HFF-Myc (cell line): ENCODE results near the gene DNMT1.

Experiments used
- DNase-seq: peaks from one replicate; pipeline ENCODE4 v3.0.0-alpha.2; 2011; ENCODE audit warnings: low read depth; ENCODE audit errors: extremely low read depth
- H3K4me3 ChIP-seq: replicated peaks from 2 replicates; pipeline ENCODE4 v1.5.1; 2011; ENCODE audit warnings: low read depth, mild to moderate bottlenecking, control low read depth, low read length
- TF ChIP-seq, protein P1 (sequence below): IDR thresholded peaks from 2 replicates; pipeline ENCODE4 v1.5.1; 2012; ENCODE audit warnings: mild to moderate bottlenecking, low read depth, low read length, control low read depth; ENCODE audit errors: missing control alignments

The DNMT1 gene

DNA sequence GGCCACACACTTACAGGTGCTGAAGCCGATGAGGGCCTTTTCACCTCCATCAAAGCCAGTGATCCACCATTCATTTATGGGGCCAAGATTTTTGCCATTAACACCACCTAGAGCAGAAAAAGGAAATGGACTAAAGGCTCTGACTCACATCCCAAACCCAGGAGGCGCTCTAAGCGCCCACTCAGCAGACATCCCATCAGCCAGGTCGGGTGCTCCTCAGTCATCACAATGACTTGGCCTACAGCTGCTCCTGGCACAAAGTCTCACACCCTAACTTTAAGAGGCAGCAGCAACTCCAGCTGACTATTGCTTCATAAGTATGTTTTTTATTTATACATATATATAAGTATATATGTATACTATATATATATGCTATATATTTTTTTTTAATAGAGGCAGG, 38.9 kb downstream of the DNMT1 start:
- no peak for DNase-seq
- TF ChIP-seq, protein P1, sequence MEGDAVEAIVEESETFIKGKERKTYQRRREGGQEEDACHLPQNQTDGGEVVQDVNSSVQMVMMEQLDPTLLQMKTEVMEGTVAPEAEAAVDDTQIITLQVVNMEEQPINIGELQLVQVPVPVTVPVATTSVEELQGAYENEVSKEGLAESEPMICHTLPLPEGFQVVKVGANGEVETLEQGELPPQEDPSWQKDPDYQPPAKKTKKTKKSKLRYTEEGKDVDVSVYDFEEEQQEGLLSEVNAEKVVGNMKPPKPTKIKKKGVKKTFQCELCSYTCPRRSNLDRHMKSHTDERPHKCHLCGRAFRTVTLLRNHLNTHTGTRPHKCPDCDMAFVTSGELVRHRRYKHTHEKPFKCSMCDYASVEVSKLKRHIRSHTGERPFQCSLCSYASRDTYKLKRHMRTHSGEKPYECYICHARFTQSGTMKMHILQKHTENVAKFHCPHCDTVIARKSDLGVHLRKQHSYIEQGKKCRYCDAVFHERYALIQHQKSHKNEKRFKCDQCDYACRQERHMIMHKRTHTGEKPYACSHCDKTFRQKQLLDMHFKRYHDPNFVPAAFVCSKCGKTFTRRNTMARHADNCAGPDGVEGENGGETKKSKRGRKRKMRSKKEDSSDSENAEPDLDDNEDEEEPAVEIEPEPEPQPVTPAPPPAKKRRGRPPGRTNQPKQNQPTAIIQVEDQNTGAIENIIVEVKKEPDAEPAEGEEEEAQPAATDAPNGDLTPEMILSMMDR = no peak
- no peak overlapping the region for H3K4me3 ChIP-seq

DNA sequence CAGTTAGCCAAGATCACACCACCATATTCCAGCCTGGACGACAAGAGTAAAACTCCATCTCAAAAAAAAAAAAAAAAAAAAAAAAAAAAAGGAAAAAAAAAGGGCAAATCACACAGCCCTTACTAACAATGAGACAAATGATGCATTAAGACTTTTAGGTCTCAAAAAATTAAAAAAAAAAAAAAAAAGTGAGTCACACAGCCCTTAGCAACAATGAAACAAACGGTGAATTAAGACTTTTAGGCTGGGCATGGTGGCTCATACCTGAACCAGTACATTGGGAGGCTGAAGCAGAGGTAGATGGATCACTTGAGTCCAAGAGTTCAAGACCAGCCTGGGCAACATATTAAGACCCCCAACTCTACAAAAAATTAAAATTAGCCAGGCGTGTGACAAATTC, 42.7 kb downstream of the DNMT1 start:
- DNase-seq = no peak
- no peak overlapping the region for H3K4me3 ChIP-seq
- TF ChIP-seq, protein P1 = no peak

DNA sequence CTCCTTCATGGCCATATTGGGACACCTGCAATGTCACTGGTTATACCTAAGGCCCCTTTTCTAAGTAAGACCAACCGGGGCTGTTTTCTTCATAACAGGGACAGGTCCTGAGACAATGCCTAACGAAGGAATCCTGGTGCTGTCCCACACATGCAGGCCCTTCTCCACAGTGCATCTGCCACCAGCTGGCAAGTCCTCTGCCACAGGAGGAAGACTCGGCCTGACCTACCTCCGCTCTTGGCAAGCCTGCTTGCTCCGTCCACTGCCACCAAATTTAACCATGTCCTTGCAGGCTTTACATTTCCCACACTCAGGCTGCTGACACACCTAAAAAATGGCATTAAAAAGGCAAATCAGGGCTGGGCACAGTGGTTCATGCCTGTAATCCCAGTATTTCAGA, 43.2 kb downstream of the DNMT1 start:
- H3K4me3 ChIP-seq = no peak overlapping the region
- DNase-seq = no peak
- TF ChIP-seq, protein P1 = no peak

DNA sequence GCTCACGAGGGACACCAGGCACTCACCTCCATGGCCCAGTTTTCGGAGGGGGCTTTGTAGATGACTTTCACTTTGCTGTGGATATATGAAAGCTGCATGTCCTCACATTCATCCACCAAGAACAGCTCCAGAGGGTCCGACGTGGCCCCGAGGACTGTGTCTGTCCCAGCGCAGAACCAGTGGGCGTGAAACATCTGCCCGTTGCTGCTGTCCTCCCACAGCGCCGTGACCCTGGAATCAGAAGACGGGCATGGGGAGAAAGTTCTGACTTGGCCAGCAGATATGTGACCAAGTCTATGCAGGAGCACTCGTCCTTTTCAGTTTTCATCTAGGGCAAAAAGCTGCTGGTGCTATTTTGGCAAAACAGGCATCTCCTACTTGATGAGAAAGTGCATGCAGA, 45.3 kb downstream of the DNMT1 start:
- no peak overlapping the region for H3K4me3 ChIP-seq
- no peak for DNase-seq
- TF ChIP-seq, protein P1 = no peak

DNA sequence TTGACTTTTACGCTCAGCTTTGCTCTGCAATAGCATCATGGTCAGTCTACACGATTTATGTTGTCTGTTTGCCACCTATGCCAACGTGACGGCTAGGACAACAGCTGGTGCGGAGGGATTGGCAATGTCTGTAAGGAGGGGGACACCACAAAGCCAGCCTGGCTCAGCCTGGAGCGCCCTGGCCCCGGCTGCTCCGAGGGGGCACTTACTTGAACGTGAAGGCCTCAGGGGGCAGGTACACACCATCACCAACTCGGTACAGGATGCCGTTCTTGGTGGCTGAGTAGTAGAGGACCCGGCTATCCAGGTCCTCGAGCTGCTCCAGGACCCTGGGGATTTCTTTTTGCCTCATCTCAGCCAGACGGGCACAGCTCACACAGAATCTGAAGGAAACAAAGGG, 48.6 kb downstream of the DNMT1 start:
- TF ChIP-seq, protein P1 = no peak
- no peak overlapping the region for H3K4me3 ChIP-seq
- DNase-seq = no peak

DNA sequence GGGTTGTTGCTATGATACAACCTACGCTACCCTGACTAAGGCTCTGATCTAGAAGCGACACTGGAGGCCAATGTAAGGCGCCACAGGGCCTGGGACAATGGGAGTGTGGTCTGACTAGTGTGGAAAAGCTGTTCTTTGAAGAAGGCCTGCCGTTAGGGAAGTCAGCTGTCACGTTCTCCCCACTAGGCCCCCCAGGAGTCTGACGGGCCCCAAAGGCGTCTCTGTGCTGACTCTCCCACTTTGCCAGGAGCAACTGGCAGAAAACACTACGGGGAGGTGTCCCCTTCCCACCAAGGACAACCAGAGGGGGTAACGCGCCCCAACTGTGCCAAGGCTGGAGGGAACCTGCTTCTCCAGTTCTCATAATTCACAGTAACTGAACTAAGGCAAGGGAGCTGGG, 49.7 kb downstream of the DNMT1 start:
- TF ChIP-seq, protein P1 = no peak
- H3K4me3 ChIP-seq = no peak overlapping the region
- DNase-seq = no peak

DNA sequence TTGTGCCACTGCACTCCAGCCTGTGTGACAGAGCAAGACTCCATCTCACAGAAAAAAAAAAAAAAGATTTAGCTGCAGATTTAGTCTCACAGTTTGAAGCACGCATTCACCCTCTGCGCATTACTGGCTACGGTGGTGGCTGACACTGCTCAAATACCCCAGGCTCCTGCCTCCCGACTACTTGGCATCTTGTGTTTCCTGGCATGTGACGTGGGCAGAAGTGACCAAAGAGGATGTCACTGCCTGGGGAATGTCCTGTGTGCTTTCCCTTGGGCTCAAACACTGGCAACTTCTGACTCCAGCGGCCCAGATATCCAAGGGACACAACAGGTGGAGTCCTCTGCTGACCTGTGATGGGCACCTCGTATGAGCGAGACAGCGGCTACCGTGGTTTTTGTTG, 50.4 kb downstream of the DNMT1 start:
- H3K4me3 ChIP-seq = no peak overlapping the region
- DNase-seq = no peak
- TF ChIP-seq, protein P1 = no peak
